Measurements from ENCODE around the gene SLC29A1.

- TF ChIP-seq CTCF (IDR thresholded peaks at IDR 0.05; ENCODE audit: control extremely low read depth in 1 of 3, insufficient read depth in 1 of 3, low read depth in 1 of 3, low read length in 3 of 3) (no peak), USF2 (IDR thresholded peaks at IDR 0.05; ENCODE audit: low read length) (no peak), JUND (IDR thresholded peaks at IDR 0.05; ENCODE audit: low read length) (no peak), POLR2AphosphoS5 (IDR thresholded peaks at IDR 0.05; ENCODE audit: low read depth, low read length) (no peak), POLR2A (IDR thresholded peaks at IDR 0.05; ENCODE audit: control extremely low read depth in 1 of 2, low read depth in 2 of 2, low read length in 2 of 2) (no peak), RXRA (IDR thresholded peaks at IDR 0.05; ENCODE audit: insufficient read depth, low read depth, low read length) (no peak), BRCA1 (IDR thresholded peaks at IDR 0.05; ENCODE audit: low read depth, low read length) (no peak), FOSL1 (IDR thresholded peaks at IDR 0.05; ENCODE audit: insufficient read depth, low read depth, low read length) (no peak), YY1 (IDR thresholded peaks at IDR 0.05; ENCODE audit: low read depth, low read length) (no peak), CEBPB (IDR thresholded peaks at IDR 0.05; ENCODE audit: low read depth, low read length) (no peak), ZNF274 (IDR thresholded peaks at IDR 0.05; ENCODE audit: borderline replicate concordance, extremely low read depth, low read length) (no peak)
These were observed 51.9 kb downstream of the SLC29A1 start for GRCh38 chr6:44275271-44275748.
